NCI-H1105 treated with DMSO at 0.1 percent for 48 hours (cell line): ENCODE measurements around the gene CCNC.
A peak's percentile ranks its signal among the peaks of the same experiment; 100 is the strongest.
"Not testable (repeated sequence)": the region's sequence is repeated elsewhere in the genome, so short reads cannot be mapped to it uniquely, and the experiment has no call there.

Source experiments
- DNase-seq: peaks from one replicate; lab custom pipeline; 2025; lab: John Stamatoyannopoulos, UW

The CCNC gene

DNA sequence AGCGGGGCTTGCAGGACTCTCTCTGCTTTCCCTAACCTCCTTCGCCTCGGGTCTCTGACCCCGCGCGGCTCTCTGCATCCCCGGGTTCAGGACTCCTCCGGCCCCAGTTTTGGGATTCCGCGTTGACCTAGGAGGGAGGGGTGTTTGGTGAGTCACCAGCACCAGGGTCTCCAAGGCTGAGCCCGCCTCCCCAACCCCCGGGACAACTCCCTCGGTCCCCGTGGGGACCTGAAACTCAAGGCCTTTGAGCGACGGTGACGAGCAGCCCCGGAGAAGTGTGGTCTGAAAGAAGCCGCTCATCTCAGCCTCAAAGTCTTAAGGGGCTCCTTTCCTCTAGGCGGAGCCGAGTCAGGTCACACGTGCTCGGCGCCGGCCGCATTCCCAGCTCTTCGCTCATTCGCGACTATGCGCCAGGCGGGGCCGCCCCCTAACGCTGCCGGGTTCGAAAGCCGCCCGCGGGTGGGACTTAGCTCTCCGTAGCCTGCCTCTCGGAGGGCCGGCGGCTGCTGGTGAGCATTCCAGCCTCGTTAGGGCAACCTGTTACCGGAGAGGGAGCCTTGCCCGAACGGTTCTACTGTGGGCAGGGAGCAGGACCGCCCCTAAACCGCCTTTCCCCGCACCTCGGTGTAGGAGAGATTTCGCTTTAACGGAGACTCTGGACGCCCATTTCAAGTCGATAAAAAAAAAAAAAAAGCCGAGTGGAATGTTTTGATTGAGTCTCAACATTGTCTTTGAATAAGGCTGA lies 35.1 kb upstream of the CCNC start:
- no peak for DNase-seq

DNA sequence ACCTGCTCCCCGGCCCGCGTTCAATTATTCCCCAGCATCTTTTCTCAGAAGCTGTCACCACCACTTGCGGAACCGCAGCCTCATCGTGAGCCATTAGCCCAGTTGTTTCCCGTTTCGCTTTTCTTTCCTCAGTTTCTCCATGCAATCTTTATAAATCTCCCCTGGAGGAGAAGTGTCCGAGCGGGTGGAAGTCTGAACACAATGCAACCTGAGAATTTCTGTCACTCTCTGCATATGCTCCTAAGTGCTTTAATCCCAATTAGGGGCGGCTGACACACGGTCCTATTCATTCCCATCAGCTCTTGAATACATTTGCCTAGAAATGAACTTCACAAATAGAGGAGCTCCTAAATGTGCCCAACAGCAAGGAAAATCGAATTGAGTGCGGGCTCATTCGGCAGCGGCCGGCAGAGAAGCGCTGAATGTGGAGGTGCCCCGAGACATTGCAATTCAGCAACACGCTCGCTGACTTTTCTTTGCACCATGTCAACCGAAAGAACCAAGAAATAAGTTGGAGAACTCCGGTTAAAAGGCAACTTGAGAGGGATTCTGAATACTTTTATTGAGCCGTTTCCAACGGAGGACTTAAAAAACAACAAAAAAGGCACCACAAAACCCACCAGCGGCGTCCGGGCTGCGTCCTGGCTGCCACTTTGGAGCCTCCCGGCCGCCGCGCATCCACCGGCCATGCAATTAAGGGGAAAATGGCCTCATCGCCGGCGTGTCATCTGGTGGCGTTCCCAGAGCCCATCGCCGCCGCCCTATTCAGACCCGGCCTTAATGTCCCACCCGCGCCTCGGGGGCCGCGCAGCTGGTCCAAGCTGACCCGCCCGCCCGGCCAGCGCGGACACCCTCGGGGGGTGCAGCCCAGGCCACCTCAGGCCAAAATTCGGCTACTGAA lies 34.3 kb upstream of the CCNC start:
- no peak for DNase-seq

DNA sequence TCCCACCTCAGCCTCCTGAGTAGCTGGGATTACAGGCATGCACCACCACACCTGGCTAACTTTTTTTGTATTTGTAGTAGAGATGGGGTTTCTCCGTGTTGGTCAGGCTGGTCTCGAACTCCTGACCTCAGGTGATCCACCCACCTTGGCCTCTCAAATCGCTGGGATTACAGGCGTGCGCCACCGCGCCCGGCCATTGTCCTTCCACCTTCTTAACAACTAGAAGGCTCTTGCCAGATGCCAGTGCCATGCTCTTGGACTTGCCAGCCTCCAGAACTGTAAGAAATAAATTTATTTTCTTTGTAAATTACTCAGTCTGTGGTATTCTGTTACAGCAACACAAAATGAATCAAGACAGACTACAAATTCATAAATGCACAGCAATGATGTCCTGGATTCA lies 26.2 kb upstream of the CCNC start:
- not testable (repeated sequence) for DNase-seq

DNA sequence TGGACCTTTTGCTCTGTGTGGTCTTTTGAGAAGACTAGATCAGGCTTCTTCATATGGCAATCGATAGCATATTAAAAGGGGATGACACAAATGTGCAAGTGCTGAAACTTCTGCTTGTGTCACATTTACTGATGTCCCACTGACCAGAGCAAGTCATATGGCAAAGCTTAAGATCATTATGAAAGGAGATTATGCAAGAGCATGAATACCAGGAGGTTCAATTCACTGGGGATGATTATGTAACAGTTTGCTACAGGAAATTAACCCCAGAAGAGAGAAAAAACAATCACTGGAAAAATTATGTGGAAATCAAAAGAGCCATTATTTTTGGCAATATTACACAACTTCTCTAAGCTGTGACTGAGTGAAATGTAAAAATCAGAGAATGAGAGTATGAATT lies 24.4 kb upstream of the CCNC start:
- no peak for DNase-seq

DNA sequence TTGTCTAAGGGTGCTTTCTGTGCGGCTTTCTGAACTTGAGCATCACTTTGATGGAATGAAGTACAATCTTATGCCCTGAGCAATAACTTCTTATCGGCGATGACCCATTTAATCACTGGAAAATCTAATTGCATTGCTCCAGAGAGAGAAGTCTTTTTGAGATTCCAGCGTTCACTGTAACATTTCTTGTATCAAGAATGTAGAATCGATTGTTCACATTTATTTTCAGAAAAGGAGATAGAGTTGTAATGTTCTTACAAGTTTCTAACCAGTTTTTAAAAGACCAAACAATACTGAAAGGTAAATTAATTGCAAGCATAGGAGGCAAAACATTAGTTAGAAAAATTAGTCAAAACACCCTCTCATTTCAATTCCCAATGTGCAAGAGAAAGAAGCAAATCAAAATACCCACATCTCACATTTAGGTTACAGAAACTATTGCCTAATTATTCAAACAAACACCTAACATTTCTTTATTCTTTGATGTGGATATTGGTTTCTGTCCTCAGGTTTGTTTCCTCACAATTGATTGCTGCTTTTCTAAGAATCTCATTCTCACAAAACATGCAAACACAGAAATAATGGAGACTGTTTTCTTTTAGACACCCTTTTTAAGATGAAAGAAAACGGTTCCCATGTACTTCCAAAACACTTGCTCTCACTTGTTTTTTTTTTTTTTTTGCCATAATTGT lies 23.4 kb upstream of the CCNC start:
- DNase-seq, result no peak

DNA sequence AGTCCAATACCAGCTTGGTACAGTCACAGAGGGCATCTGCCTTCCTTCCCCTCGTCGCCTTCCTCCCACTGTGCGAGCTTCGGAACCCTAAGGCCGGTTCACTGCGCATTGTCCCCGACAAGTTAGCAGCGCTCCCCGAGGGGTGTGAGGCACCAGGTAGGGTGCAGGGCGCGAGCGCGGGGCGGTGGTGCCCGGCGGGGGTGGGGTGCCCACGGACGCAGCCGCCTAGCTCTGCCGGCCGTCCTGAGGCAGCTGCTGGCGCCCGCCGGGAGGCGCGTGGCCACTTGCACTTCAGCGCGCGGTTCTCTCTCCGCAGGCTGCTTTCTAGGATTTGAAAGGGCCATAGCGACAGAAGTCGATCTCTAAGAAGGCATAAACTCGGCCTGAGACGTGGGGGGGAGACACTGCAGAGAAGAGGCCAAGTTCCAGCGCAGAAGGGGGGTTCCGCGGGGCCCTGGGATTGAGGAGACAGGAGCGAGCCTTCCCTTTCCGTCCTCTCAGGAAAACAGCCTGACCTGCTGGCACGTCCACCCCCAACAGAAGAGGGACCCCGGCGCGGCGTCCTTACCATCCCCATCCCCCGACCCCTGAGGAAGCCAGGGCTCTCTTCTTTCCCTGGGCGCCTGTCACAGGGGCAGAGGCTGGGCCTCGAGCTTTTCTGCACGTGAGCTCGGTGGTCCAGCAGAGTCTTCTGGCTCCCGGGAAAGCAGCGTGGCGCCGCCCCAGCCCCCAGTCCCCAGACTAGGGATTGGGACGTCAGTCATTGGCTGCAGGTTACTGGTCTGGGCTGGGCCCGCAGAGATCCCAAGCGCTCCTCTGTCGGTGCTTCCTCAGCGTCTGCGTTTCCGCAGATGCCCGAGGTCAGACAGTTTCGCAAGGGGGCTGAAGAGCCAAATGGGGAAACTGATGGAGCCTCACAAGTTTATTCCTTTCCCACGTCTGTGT lies 22.5 kb upstream of the CCNC start:
- DNase-seq, result no peak

DNA sequence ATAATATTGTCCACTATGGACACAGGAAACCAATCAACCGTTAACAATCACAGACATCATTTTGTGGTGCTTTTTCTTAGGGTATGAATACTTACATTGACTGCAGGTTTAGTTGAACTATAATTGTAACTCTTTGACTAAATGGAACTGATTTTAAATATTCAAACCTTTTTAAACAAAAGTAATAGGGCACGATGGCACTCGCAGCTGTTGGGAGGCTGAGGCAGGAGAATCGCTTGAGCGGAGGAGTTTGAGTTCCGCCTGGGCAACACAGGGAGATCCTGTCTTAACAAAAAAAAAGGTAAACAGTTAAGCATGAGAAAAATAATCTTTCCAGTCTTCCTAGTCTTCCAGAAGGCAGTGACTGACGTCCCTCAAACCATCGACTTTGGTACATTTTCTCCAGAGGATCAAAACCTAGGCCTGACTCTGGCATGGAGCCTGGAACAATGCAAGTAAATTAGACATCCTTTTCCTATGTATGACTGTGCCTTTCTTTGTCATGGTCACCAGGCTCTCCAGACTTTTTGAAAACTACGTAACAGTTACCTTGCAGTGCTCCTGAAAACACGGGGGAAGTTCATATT lies 21.5 kb upstream of the CCNC start:
- no peak for DNase-seq

DNA sequence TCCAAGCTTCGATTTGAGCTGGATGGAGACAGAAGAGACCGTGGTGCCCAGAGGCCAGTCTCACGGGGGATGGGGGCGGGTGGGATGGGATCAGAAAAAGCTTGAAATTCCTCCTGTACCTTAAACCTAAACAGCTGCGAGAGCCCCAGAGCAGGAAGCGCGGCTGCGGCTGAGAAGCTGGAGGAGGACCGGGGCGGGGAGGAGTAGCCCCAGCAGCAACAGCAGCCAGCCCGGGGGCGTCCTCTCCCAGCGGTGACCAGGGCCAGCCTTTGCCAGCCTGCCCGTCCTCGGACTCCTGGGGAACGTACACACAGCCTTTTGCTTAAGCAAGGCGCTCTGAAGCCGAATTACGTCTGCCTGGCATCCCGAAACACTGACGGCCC lies 20.8 kb upstream of the CCNC start:
- DNase-seq, result no peak

DNA sequence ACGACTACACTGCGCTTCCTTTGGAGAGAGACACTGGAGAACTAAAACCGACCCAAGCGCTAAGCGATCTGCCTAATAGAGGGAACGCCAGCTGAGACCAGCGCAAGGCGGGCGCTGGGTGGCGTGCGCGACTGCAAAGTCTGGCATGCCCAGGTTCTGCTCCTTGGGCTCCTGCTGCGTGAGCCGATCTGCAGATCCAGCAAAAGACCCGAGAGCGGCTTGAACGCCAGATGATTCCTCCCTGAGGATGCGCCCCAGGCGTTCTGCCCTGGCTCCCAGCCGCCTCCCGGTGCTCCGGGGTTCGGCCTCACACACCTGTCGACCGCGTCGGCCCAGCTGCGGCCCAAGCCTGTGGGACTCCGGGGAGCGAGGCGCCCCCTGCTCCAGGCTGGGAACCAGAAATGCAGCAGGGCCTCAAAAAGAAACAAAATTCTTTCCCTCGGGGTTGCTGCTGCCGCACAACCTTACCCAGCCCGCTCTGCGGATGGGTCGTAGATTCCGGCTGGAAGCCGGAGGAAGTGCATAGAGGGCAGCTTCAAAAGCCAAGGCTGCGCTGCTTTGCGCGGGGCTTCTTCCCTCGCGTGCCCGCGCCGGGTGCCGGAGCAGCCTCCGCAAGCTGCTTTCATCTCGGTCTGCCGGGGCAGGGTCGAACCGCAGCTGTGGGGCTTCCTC lies 20.3 kb upstream of the CCNC start:
- DNase-seq, result peak; percentile 86

DNA sequence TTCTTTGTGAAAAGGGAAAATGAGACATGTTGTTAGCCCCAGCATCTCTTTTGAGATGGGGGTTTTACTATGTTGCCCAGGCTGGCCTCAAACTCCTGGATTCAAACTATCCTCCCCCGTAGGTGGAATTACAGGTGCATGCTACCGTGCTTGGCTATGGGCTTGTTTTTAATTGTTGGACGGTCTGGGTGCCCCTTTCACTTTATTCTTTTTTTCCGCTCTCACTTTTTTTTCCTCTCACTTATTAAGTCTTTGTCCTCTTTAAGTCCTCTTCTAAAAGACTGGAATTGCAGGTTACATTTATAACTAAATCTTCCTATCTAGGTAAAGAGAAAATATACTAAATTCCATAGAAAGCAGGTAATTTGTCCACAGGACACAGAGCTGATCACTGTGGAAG lies 19.3 kb upstream of the CCNC start:
- no peak for DNase-seq

DNA sequence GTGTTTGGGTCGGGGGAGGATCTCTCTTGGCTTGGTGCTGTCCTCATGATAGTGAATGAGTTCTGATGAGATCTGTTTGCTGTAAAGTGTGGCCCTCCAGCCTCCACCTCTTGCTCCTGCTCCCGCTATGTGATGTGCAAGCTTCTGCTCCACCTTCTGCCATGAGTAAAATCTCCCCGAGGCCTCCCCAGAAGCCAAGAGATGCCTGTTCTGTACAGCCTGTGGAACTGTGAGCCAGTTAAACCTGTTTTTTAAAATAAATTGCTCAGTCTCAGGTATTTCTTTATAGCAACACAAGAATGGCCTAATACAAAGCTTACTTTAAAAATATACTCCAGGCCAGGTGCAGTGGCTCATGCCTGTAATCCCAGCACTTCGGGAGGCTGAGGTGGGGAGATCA lies 11.3 kb upstream of the CCNC start:
- no peak for DNase-seq

DNA sequence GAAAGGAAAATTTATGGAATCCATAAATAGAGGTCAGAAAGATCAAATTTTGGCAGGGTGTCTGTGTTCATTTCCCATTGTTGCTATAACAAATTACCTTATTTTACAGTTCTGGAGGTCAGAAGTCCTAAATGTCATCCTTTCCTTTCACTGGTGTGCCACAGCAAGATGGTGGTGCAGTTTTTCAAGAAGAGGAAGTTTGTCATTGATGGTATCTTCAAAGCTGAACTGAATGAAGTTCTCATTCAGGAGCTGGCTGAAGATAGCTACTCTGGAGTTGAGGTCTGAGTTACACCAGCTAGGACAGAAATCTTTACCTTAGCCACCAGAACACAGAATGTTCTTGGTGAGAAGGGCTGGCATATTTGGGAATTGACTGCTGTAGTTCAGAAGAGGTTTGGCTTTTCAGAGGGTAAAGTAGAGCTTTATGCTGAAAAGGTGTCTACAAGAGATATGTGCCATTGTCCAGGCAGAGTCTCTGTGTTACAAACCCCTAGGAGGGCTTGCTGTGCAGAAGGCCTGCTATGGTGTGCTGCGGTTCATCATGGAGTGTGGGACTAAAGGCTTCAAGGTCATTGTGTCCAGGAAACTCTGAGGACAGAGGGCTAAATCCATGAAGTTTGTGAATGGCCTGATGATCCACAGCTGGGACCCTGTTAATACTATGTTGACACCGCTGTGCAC lies 7.2 kb upstream of the CCNC start:
- DNase-seq, result no peak

DNA sequence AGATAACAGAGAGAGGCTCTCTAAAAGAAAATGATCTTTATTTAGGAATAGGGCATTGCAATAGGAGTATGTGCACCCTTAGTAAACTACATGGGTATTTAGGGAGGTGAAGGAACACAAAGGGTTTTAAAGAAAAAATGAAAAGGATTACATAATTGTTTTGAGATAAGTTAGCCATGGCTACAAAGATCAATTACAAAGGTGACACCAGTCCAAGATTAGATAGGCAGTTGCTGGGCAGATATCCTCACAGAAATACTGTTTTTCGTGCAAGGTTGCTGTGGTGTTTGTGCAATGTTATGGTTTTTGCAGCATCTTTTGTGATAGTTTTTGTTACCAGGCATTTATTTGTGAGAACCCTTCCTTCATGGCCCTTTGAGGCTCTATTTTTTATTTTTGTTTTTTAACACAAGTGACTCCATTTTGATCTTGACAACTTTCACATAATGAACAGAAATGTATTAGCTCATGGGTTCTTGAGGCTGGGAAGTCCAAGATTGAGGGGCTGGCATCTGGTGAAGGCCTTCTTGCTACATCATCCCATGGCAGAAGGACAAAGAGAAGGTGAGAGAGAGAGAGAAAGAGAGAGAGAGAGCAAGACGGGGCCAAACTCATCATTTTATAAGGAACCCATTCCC lies 5.6 kb upstream of the CCNC start:
- DNase-seq, result no peak

DNA sequence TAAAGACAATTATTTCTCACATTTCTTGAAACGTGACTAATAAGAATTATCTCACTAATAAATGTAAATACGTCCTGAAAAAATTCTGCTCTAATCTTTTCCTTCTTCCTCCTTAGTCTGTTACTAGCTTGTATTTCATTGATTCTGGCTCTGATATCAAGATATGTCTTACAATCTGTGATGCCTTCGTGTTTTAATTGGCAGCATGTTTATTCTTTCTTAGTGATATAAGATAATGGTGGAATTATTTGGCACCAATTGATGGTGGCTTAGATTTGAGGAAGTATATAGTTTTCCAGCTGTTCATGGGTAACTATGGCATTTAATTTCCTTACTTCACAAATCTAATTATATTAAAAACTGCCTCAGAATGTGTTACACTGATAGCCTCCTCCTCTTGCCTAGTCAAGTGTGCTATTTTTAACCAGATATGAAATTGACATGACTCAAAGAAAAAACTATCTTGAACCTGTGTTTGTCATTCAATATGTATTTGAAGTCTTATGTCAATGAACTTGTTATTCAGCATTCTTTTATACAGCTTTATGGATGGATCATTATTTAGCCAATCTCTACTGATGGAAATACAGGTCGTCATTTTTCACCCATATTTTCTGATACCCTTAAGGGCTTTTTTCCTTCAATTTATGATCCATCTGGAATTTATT lies 5.3 kb downstream of the CCNC start:
- DNase-seq, result no peak

DNA sequence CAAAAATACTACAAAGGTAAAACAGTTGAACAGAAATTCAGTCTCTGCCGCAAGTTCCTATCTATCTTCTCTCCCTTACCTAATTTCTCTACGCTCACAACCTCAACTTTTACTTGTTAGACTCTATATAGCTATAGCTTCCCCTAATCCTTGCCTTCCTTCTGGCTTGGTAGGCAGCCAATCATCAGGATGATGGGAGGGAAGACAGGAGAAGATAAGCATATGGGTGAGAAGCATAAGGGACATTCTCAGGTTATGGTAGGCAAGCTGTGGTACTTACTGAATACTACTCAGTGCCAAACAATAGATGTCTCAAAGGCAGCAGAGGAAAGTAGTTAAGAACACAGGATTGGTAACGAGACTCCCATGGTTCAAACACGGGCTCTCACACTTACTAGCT lies 7.8 kb downstream of the CCNC start:
- no peak for DNase-seq

DNA sequence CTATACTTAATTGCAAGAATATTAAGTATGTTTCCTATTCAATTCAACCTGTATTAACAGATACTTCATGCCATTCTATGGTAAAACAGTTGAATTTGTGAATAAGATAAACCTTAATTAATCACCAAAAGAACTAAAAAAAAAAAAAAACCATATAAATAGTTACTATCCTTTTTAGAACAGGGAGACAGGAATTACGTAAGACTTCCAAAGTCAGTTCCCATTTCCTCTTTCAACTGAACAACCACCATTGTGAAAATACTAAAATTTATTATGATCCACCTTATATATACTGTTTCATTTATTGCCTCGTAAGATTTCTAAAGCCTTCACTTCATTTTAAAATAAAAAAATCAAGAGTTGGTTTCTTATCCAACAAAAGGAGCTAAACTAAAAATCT lies 9.4 kb downstream of the CCNC start:
- DNase-seq, result no peak

DNA sequence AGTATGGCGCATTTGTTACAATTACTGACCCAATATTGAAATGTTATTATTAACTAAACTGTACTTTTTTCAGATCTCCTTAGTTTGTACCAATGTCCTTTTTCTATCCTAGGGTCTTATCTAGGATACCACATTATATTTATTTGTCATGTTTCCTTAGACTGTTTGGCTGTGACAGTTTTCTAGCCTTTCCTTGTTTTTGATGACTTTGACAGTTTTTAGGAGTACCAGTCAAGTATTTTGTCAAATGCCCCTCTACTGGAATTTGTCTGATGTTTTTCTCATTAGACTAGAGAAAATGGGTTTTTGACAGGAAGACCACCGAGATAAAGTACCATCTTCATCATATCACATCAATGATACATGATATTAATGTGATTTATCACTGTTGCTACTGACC lies 14.6 kb downstream of the CCNC start:
- DNase-seq, result no peak

DNA sequence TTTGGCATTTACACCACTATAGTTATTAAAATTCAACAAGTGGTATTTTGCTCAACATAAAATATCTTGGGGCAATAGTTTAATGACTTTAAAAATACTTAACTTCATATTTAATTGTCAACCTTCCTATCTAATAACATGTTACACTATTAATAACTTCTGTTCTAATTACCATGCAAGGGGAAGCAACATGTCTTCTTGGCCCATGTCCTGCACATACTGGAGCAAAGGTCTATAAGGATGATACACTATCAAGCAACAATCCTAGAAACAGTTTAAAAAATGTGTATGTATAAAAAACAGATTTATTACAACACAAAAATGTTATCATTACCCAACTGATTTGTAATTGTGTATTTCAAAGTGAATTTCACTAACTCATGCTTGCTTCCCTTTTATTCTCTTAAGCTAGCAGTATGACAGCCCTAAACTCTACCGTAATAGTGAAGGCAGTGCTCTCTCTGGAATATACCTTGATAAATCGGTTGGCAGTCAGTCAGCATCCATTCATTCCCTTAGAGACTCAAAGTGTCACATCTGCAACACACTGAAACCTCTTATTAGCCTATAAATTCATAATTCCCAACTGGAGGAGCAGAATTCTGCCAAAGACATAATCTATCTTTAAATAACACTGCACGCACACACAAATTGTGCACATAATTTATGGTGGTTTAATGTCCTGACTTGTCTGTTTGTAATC lies 18.3 kb downstream of the CCNC start:
- DNase-seq, result no peak

DNA sequence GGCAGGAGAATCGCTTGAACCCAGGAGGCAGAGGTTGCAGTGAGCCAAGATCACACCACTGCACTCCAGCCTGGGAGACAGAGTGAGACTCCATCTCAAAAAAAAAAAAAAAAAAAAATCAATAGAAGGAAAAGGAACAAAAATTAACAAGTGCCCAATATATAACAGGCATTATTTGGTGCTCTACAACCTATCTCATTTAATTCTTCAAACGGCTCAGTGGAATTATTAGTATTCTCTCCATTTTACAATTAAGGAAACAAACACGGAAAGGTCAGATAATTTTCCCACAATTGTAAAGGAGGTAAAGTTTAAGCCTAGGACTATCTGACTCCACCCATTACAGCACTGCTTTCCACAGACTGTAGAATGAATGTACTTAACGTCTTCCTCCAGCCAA lies 19.8 kb downstream of the CCNC start:
- DNase-seq, result no peak
